ENCODE measurements around the gene PSMD2.
"Not testable (repeated sequence)": the region's sequence is repeated elsewhere in the genome, so short reads cannot be mapped to it uniquely, and the experiment has no call there.

The PSMD2 gene

DNA sequence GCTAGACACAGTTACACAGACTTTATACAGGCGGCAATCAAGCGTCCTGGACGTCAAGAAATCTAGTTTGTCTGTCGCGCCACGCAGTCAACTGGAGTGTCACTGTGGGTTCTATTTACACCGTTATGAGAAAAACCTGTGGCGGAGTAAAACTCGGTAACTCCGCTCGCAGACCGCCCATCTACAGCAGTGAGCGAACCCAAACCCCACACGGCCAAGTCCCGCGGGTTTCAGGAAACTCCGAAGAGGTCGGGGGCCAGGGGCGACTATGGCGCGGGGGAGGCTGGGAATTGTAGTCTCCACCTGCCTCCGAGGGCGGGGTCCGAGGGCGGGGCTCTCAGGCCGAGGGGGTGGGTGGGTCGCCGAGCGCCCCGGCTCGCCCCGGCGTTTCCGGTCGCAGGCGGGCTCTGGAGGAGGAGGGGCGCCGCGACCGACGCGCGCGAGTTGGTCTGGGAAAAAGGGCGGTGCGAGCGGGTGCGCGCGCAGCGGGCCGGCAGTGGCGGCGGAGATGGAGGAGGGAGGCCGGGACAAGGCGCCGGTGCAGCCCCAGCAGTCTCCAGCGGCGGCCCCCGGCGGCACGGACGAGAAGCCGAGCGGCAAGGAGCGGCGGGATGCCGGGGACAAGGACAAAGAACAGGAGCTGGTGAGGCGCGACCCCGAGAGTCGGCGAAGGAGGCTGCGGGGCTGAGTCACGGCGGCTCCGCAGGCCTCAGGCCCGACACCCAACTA lies at the start of gene PSMD2:
PSMD2 (plus strand) TSS at position 483 of the 729 bp plus-strand sequence; CDS start at position 509, 26 bp downstream.
- DNase-seq: peak; percentile 99

DNA sequence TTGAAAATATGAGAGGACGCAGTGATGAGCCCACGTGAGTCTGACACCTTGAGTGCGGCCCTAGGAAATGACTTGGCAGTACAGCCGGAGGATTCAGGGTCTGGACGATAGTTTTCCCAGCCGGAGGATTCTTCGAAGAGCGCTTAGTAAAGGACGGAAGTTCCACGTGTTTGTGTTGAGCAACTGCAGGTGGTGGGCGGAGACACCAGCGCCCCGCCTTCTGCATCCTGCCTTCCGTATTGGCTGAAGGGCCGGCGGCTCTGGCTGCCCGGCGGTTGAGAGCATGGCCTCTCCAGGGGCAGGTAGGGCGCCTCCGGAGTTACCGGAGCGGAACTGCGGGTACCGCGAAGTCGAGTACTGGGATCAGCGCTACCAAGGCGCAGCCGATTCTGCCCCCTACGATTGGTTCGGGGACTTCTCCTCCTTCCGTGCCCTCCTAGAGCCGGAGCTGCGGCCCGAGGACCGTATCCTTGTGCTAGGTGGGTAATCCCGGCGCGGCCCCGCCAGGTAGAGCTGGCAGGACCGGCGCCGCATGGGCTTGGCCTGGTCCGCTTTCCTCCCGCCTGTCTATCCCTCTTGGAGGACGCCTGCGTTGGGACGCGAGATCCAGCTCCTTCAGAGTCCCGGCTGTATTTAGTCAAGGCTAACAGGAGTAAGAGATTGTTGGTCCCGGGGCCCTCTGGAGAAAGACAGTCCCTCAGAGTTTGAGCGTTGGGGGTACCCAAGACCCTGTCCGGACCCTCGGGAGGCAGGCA lies 49.5 kb upstream of the PSMD2 start, which contains the start of gene EEF1AKMT4:
EEF1AKMT4 (plus strand) TSS at position 261 of the 755 bp plus-strand sequence; CDS start at position 284, 23 bp downstream.
- peak; percentile 98 for DNase-seq

DNA sequence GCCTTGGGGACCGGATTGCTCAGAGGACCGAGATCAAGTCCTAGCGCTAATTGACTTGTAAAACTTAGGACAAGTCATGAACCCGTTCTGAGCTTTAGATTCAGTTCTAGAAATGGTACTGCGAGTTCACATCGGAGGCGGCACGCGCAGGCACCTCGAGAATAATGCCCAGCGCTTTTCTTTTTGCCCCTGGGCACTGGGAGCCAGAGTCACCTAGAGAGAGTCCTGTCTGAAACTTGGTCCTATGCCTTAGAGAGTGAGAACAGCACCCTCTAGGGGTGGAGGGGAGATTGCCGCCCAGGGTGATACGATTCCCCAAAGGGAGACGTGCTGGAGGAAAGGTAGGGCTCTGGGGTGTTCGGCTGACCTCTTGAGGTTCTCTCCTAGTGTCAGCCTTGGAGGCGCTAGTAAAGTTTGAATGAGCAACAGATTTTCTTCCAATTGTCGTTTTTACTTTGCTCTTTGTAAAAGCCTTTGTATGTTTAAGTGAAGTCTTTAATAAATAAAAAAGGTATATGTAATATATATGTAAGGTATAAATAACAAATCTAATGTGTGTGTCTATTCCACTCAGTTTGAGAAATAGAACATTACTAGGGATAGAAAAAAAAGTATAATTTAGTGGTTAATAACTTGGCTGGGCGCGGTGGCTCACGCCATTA lies 48.7 kb upstream of the PSMD2 start:
- DNase-seq: peak; percentile 89

DNA sequence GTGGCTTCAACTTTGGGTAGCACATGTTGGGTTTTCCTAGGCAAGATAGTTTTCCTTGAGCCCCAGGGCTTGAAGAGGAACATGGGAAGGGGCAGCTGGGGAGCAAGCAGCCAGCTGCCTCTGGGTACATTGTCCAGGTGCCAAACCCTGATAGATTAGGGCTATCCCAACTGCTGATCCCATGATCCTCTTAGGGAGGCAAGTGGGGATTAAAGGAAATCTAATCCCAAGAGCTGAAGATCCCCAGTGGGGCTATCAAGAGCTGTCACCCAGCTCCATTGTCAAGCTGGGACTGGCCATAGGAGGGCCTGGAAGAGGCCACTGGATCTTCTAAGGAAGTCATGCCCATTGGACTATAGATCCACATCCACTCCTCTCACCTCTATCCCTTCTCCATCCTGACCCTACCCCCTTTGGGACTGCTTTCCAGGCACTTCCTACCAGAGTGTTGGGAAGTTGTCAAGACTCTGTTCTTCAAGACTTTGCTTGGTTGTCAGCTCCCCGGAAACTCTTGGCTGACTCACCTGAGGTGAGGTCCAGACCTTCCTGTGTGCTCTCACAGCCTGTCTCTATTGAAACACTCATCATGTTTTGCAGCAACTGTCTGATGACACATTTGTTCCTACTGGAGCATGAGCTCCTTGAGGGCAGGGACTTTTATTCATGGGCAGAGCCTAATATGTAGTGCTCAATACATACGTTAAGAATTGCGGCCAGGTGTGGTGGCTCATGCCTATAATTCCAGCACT lies 43.6 kb upstream of the PSMD2 start:
- peak; percentile 31 for DNase-seq

DNA sequence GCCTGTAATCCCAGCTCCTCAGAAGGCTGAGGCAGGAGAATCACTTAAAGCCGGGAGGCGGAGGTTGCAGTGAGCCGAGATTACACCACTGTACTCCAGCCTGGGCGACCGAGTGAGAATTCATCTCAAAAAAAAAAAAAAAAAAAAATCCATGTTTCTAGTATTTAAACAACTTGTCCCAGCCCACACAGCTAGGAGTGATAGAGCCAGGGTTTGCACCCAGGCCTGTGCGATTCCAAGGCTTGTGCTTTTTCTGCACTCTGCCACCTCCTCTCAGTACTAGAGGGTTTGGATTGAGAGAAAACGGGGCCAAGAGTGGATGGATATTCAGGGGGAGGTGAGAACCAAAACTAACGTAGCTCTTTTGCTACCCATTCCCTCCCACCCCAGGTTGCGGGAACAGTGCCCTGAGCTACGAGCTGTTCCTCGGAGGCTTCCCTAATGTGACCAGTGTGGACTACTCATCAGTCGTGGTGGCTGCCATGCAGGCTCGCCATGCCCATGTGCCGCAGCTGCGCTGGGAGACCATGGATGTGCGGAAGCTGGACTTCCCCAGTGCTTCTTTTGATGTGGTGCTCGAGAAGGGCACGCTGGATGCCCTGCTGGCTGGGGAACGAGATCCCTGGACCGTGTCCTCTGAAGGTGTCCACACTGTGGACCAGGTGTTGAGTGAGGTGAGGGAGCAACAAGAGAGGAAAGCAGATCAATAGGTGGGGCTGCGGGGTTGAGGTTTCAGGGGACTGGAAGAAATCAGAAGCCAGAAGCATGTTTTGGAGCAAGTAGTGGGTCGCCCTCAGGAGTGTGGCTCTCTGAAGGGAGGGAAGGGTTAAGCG lies 41.7 kb upstream of the PSMD2 start:
- DNase-seq: no peak

DNA sequence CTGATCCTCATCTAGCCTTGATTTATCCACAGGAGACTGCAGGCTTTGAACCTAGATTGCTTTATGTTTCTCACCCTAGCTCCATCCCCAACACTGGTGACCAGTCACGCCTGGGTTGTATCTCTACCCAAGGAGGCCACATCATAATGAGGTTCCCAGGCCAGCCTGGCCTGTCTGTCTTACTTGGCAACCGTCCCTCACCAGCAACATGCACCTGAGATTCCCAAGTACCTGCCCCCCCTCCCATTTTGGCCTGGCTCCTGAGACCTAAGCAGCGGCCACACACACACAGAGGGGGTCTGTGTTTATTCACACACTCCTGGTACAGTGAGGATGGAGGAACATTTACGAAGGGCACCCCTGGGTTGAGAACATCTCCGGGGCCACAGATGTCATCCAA lies 40.1 kb upstream of the PSMD2 start:
- DNase-seq: no peak

DNA sequence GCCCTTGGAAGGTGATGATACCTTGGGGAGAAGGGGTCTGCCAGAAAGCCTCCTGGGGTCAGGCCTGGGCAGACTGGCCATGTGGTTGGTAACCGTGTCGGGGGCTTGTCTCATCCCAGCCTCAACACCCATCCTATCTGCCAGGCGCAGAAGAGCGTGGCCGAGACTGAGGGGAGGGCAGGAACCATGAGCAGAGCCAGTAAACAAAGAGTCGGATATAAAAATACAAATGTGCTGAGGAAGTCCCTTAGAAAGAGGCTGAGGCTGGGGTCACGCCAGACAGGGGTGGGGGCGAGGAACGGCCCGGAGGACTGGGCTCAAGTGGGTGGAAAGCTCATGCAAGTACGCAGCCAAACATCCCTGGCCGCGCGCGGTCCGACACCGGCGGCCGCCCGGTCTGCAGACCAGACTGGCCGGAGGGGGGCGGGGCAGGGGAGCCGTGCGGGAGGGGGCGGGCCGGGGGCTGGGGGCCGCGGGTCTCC lies 39.6 kb upstream of the PSMD2 start:
- DNase-seq: no peak

DNA sequence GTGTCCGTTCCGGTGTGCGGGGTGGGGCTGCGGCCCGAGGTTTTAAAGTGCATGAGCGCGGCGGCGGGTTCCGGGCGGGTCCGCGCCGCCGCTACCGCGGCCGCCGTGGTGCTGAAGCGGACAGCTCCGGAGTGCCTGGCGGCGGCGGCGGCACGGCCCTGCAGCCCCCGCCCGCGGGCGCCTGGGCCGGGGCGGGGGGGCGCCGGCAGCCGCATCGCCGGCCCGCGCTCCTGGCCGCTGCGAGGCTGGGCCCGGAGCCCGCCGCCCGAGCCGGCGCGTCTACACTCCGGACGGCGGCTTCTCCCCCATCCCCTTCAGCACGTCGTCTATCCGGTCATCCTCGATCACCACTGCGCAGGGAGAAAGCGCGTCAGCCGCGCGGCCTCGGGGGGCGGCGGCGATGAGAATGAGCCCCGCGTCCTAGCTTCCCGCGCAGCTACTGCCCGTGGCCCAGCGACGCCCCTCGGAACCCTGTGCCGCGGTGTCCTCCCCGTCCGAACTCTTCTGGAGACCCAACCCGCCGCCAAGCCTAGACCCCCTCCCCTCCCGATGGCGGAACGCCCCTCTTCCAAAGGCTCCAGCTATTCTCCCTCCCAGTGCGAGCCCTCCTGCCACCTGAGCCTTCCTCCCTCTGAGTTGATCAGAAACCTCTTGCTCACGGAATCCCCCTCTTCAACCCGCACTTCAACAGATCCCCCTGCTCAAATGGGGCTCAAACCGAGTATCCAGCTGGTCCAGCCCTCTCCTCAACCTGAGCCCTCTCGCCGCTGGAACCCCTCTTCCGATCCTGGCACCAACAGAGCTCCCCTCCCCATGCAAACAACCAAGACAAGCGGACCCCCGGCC lies 38.9 kb upstream of the PSMD2 start:
- peak; percentile 45 for DNase-seq

DNA sequence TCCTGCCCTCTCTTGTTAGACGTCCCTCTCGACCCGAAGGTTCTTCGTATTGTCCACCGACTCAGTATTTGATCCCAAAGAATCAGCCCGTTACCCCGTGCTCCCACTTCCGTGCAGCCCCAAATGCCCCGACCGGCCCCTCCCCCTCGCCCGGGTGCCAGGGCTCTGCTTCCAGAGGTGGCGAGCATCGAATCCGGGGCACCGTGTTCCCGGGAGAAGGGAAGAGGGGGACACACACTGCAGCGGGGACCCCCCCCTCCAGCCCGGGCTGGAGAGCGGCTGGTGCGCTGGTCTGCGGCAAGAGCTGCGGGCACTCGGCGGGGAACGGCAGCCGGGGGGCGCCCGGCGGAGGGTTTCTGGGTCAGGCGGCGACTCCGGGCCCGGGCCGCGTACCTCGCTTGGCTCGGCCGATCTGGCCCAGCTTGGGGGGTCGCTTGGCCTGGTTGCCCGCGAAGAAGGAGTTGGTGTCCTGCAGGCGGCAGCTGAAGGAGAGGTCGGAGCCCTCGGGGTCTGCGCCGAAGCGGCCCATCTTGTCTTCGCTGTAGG lies 38.2 kb upstream of the PSMD2 start:
- no peak for DNase-seq

DNA sequence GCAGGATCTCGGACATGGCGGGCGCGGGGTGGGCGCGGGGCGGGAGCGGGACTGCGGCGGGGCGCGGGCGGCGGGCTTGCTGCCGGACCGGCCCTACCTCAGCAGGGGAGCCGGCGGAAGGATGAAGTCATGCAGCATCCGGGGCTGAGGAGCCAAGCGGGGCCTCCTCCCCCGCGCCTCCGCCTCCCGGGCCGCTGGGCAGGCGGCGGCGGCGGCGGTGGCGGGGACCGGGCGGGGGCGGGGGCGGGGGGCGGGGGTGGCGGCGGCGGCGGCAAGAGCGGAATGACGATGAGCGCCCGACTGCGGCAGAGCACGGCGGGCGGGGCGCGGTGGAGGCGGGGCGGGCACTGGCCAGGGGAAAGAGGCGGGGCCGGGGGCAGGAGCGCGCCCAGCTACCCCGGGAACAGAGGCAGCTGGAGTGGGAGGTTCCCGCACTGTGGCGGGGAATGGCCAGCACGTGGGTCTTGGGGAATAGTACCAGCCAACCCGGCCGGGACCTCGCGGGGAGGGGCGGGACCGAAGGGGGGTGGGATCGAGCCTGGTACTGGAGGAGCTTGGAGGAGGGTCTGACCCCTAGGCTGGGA lies 37.7 kb upstream of the PSMD2 start, which contains the start of gene CAMK2N2:
CAMK2N2 (minus strand) TSS at position 284 of the 584 bp plus-strand sequence; CDS start at position 16, 268 bp downstream.
- DNase-seq: peak; percentile 55

DNA sequence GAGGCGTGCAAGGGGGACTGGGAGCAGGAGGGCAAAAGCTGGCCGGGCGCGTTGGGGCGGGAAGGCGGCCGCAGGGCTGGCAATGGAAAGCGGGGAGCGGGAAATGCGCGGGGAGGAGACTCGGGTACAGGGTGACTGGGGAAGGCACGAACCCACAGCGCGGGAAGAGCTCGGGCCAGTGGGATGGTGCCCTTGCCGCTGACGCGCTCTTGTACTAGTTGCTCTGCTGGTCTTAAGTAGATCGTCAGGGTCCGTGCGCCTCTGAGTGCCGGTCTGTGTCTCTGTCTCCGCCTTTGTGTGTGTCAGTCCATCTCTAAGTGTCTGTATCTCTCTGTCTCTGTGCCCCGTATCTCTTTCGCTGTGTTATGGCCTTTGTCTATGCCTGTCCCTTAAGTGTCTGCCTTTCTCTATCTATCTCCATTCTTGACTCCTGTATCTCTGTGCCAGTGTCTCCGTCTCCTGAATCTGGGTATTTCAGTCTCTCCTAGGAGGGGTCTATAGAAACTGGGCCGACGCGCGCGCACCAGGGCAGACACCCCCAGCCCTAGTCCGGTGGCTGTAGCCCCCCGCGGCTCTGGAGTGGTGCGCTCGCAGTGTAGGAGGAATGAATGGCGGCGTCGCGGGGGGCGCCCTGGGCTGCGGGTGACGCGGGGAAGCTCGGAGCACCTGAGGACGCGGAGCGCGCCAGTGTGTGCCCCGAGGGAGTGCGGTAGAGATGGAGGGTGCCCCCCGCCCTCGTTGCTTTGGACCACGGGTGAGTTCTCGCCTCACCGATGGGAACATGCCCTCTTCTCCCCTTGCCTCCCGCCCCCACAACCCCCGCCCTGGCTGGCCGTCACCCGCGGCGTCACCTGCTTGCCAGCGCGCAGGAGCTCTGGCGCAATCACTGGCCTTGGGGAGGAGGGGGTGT lies 36.9 kb upstream of the PSMD2 start:
- DNase-seq: peak; percentile 25

DNA sequence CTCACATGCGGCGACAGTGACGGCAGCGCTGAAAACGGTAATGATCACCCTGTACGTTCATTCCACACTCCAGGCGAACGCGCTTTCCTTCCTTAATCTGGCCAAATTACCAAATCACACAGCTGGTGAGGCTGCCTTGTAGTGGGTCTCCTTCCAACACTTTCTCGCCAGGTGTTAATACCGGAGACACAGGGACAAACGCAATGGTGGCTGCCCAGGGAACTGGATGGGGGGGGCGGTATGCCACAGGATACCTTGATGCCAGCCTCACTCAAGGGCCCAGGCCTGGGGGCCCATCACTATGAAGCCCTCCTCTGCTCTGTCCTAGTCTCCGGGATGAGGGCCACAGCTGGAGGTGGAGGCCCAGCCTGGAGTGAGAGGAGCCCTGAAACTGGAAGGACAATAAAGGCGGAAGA lies 36.3 kb upstream of the PSMD2 start:
- DNase-seq: no peak

DNA sequence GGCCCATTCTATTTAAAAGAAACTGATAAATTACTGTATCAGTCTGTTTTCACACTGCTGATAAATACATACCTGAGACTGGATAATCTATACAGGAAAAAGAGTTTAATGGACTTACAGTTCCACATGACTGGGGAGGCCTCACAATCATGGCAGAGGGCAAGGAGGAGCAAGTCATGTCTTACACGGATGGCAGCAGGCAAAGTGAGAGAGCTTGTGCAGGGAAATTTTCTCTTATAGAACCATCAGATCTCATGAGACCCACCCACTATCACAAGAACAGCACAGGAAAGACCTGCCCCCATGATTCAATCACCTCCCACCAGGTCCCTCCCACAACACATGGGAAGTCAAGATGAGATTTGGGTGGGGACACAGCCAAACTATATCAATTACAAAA lies 31.8 kb upstream of the PSMD2 start:
- not testable (repeated sequence) for DNase-seq

DNA sequence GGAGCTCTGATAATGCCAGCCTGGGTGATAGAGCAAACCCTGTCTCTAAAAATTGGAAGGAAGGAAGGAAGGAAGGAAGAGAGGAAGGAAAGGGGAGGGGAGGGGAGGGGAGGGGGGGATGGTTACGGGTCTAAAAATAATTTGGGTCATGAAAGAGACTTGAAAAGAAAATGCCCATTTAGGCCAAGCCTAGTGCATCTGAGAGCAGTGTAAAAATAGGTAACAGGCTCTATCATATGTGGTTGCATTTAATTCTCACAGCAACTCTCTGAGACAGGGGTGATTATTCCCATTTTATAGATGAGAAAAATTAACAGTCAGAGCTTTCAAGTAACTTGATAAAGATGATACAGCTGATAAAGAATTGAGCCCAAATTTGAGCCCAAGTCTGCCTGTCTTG lies 26.8 kb upstream of the PSMD2 start:
- no peak for DNase-seq

DNA sequence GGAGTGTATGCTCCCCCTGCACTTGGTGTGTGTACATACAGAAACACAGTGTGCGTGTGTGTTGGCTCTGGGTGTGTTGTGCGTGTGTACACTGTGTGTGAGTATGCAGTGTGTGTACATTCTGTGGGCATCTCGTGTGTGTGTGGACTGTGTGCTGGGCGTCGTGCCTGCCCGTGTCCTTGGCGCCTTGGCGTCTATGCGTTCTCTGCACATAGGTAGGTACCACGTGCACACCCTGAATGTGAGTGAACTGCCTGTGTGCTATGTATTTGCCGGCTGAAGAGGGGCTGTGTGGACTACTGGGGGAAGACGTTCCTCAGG lies 23.7 kb upstream of the PSMD2 start:
- no peak for DNase-seq

DNA sequence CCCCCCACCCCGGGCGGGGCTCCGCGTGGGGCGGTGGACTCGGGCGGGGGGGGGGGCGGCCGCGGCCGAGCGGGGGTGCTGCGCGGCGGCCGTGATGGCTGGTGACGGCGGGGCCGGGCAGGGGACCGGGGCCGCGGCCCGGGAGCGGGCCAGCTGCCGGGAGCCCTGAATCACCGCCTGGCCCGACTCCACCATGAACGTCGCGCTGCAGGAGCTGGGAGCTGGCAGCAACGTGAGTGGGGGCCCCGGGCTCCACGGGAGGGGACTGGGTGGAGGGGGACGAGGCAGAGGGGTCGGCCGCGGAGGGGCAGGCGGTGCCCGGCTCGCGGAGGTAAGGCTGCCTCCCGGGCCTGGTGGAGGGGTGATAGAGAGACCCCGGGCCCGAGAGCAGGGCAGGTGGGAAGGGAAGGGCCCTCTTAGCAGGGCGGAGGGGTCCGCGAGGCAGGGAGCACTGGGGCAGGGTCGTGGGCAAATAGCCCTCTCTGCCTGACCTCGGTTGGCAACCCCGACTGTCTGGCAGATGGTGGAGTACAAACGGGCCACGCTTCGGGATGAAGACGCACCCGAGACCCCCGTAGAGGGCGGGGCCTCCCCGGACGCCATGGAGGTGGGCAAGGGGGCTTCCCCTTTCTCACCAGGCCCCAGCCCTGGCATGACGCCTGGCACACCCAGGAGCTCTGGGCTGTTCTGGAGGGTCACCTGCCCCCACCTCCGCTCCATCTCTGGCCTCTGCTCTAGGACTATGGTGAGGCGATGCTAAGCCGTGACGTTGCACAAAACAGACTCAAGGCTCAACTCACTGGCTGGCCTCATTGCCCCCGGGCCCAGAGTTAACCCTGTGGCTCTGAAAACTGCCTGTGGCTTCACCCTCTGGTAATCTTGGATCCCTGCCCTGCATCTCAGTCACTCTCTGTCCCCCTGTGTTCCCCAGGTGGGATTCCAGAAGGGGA lies 22.8 kb upstream of the PSMD2 start, which contains the start of gene ECE2:
ECE2 (plus strand) TSS at position 62 of the 950 bp plus-strand sequence; CDS start at position 194, 132 bp downstream.
- DNase-seq: no peak

DNA sequence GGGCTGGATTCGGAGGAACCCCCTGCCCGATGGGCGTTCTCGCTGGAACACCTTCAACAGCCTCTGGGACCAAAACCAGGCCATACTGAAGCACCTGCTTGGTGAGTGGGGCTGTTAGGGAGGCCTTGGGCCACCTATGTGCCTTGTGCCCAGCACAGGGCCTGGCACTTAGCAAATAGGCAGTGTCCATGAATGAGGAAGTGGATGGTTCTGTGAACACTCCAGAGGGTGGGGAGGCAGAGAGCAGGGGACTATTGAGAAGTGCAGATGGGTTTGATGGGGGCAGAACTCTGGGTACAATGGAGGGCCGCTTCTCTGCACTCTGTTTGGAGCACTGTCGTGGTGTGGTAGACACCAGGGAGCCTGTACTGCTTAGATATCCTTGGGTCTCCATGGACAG lies 21.7 kb upstream of the PSMD2 start:
- DNase-seq: no peak

DNA sequence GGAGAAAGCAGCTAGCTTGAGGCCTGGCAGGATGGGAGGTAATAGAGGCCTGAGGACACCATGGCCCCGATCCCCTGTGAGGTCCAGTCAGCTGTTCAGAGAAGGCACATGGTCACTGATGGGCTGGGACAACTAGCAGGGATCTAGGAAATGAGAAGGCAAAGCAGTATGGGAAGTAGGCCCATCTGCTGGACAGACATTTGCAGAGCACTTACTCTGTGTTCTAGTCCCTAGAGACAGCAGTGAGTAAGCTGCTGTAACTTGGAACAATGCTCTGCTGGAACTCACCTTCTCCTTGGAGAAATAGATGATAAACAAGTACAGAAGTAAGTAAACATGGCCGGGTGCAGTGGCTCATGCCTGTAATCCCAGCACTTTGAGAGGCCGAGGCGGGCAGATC lies 16.1 kb upstream of the PSMD2 start:
- no peak for DNase-seq

All from activated naive CD4-positive, alpha-beta T cell treated with anti-CD3 and anti-CD28 coated beads, Interleukin-2, amount 50 U/mL, for 16 hours (primary cell).